GM21619 (cell line): Measurements from ENCODE around the gene ADAMTS8.
"Not testable (repeated sequence)": the region's sequence is repeated elsewhere in the genome, so short reads cannot be mapped to it uniquely, and the experiment has no call there.

ENCODE experiments used
- ATAC-seq: cut with Tn5 transposase; IDR thresholded peaks from one replicate; pipeline ENCODE4 v1.9.1; 2021; ENCODE audit not compliant: unreplicated experiment

Gene ADAMTS8

GRCh38 chr11:130439160-130439519, 10.7 kb upstream of the ADAMTS8 start:
- no peak for ATAC-seq

DNA sequence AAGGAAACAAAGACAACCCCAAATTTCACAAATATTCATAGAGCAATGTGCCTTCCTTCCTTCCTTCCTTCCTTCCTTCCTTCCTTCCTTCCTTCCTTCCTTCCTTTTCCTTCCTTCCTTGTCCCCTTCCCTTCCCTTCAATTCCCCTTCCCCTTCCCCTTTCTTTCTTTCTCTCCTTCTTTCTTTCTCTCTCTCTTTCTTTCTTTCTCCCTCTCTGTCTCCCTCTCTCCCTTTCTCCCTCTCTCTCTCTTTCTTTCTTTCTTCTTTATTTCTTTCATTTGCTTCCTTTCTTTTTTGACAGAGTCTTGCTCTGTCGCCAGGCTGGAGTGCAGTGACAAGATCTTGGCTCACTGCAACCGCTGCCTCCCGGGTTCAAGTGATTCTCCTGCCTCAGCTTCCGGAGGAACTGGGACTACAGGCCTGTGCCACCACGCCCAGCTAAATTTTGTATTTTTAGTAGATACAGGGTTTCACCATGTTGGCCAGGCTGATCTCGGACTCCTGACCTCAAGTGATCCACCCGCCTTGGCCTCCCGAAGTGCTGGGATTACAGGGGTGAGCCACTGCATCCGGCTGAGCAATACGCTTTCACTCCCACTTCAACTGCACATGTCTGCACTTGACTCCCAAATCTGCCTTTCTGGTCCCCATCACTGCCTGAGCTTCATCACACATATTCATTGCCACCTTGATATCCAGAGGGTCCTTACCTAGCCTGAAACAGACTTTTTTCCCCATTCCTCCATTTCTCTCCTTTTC, 10.2 kb upstream of the ADAMTS8 start:
- ATAC-seq = not testable (repeated sequence)

DNA sequence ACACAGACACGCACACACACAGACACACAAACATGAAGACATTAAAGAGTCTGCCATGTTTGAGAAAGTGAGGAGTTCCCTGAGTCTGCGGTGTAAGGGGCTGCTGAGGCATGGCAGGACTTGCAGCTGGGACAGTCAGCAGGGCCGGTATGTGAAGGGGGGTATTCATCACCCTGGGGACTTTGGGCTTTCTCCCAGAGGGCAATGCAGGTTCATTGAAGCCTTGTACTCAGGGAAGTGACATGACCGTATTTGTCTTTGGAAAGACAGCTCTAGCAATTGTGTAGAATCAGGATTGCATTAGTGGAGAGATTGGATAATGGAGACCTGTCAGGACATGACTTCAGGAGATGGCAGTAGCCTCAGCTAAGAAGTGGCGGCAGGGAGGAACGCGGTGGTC, 9.4 kb upstream of the ADAMTS8 start:
- no peak for ATAC-seq

- no peak for ATAC-seq
These were observed 7.8 kb upstream of the ADAMTS8 start for GRCh38 chr11:130436171-130436570.

DNA sequence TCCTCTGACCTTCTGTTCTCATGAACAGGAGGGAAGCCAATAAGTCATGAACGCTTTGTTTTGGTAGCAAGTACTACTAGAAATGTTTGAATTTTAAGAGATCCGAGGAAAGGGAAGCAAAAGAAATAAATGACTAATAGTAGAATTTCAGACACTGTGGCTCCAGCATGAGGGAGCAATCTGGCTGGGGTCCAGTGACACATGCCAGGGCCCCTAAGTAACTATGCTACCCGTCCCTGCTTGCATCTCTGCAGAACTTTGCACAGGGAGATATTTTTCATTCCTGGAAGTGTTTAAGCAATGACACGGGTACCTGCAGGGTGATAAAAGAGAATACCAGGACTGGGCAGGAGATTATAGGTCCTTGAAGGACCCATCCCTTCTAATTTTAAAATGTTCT, 7.3 kb upstream of the ADAMTS8 start:
- ATAC-seq = no peak

DNA sequence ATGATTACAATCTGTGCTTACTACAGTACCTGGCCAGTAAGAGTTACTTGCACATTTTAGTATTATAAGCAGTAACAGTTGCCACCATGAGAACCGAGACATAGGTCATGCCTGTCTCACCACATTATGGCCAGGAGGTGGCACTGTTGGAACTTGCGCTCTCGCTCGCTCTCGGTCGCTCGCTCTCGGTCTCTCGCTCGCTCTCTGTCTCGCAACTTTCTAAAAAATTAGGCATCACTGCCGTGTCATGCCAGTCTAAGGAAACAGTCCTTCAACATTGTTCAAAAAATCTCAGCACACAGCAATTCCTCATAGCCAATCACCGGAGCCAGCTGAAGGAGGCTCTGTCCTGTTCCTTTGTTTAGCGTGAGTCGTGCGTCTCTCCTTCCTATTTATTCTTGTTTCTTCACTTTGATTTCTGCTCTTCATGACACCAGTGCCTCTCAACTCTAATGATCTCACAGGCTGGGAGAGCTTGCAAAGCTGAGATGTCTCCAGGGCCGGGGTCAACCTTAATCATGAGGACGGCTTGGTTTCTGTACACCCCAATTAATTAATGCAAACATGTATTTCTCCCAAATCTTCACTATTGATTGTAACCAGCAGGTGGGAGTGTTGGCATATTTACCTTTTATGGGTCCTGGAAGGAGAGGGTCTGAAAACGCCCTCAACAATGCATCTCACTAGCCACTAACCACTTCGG, 6.3 kb upstream of the ADAMTS8 start:
- peak; percentile 86 for ATAC-seq

DNA sequence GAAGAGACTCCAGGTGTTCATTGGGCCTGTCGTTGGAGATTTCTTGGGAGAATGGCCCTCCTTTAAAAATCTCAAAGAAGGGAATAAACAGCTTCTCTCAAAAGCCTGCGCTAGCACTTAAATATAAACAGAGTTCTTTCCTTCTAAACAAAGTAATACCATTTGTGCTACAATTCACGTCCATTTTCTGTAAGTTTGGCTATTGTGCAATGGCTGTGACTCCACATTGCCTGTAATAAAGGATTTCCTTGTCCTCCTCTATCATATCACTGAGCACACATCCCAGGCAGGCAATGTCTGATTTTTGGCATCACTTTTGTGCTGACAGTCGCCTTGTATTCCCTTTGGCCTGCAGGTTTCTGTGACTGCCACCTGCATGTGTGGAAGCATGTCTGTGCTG, 4.9 kb upstream of the ADAMTS8 start:
- no peak for ATAC-seq

DNA sequence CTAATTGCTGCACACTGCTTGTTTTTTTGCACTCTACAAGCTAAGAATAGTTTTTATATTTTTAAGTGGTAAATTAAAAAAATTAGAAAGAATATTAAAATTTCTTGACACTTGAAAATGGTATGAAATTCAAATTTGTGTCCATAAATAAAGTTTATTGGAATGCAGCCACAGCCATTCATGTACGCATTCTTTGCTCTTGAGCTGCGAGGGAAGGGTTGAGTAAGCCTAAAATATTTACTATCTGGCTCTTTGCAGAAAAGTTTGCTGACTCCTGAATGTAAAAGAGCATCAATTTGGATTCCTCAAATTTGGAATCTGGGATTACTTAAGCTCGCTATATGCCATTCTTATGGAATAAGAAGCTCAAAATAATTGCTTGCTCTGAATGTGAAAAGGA, 3.4 kb upstream of the ADAMTS8 start:
- ATAC-seq = no peak

DNA sequence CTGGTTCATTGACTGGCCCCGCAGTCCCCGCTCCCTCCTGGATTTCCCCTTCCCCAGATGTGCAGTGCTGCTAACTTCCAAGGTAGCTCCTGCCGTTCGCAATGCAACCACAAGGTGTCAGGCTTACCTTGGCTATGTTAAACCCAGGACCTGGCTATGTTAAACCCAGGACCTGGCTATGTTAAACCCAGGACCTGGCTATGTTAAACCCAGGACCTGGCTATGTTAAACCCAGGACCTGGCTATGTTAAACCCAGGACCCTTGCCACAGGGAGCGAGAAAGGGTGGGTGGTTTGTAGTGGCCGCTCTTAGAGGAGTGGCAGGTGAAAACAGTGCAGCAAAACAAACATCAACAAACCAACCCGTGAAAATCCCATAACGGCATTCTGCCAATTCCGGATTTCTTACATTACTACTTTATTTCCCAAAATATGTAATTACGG, 2.9 kb upstream of the ADAMTS8 start:
- ATAC-seq = peak; percentile 56

- ATAC-seq = no peak
These were observed 1.6 kb upstream of the ADAMTS8 start for GRCh38 chr11:130429983-130430382.

DNA sequence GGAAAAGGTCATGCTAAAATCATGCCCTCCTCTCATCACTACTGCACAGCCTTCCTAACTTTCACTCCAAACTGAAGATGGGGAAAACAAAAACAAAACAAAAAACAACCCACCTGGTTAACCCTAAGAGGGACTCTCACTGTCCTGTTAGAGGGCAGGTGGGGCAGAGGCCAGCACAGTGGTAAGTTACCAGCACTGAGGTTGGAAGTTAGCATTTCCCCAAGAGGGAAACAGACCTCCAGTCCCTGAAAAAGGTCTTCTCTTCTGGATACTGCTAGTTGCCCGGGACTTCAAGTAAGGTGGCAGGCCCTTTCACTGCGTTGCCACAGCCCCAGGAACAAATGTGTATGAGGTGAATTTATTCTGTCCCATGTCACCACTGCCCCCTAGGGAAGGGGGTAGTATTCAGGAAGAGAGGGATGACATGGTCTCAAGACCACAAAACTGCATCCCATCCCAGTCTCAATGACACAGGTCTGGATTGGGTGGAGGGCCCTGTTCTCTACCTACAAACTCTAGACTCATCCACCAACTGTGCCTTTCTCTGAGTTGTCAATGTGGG, 792 bp upstream of the ADAMTS8 start:
- no peak for ATAC-seq

- ATAC-seq = no peak
These were observed 661 bp downstream of the ADAMTS8 start for GRCh38 chr11:130427581-130428315.

DNA sequence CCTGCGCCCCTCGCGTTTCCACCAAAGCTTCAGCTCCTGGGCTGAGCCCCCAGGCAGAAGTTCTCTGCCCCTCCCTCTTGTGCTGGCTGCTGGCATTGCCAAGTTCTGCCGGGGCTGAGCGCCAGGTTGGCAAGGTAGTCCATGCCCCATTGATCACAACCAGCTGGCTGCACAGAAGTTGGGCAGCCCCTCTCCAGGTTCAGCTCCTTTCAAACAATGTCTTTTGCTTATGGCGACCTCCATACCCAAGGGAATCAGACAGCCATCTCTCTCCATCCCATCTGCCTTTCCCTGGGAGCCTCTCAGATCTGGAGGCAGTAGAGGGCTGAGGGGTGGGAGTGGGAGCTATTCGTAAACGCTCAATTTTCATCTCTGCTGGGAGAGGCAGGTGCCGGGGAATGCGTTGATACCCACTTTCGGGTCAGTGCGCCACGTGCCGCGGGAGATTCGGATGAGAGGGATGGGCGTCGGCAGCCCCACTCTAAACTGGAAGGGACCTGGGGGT, 1.5 kb downstream of the ADAMTS8 start:
- ATAC-seq = no peak

- no peak for ATAC-seq
These were observed 2.1 kb downstream of the ADAMTS8 start for GRCh38 chr11:130426223-130426836.

GRCh38 chr11:130425156-130425555, 3.3 kb downstream of the ADAMTS8 start:
- no peak for ATAC-seq

DNA sequence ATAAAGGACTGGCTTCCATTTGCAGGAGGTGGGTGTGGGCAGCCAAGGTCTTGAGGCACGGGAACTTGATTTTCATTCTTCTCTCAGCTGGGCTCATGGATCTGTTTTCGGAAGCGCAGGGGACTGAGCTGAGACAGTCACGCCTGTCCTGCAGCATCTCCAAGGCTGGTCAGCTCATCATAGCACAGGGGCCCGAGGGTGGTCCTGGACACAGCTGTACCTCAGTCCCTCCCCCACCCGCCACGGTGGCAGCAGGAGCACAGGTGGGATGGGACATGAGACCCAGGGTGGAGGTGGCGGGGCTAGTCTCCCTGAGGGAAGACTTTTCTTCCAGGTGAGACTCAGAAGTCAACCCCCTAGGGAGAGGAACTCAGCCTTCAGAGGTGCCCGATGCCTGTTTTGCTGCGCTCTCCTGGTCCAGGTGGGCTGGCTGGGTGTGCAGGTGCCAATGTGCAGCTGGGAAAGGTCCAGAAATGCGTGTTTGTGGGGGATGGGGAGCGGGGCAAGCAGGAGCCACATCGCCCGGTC, 3.7 kb downstream of the ADAMTS8 start:
- no peak for ATAC-seq

- no peak for ATAC-seq
These were observed 4.8 kb downstream of the ADAMTS8 start for GRCh38 chr11:130423541-130424142.

DNA sequence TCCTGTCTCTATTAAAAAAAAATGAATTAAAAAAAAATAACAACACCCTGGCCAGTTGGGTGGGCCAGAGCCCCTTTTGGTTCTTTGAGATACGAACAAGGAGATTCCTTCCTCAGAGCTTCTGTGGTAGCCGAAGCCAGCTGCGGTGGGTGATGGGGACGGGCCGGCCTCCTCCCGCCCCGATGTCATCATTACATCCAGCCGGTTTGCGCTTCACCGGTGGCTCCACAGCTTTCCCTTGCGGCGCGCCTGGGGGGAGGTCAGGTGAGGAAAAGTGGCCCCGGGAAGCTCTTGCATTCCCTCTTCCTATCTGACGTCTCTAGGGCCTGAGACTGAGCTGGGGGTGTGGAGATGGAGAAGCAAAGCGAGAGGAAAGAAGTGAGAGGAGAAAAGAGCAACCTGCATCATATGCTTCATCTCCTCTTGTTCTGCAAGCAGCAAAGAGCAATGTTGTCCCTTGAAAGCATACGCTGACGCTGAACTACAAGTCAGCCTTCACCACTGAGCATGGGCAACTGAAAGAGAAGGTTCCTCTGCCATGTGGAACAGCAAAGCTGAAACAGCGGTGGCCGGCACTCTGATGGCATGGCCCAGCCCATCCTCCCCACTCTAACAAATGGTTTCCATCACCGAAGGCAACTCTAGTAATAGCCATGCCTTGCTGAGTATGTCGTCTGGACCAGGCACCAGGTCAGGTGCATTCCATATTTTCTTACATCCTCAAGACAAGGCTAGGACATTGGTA, 6.0 kb downstream of the ADAMTS8 start:
- ATAC-seq = no peak

GRCh38 chr11:130421697-130422096, 6.7 kb downstream of the ADAMTS8 start:
- no peak for ATAC-seq

GRCh38 chr11:130421199-130421585, 7.2 kb downstream of the ADAMTS8 start:
- ATAC-seq = no peak
